GM18907 (cell line): ENCODE data around the gene CKLF.
"Not testable (repeated sequence)": the region's sequence is repeated elsewhere in the genome, so short reads cannot be mapped to it uniquely, and the experiment has no call there.

Experiments used
- ATAC-seq: cut with Tn5 transposase; IDR thresholded peaks from one replicate; pipeline ENCODE4 v1.9.1; 2021; ENCODE audit warnings: mild to moderate bottlenecking, moderate library complexity; ENCODE audit not compliant: unreplicated experiment

CKLF gene

GRCh38 chr16:66552286-66553177 is at the start of gene CKLF:
Gene CKLF, plus strand, starts transcription at chr16:66552576. Its CDS starts 140 bp downstream, at chr16:66552716.
- ATAC-seq: peak; percentile 77

- ATAC-seq: no peak
These were observed 49.3 kb upstream of the CKLF start for GRCh38 chr16:66503030-66503429.

- ATAC-seq: no peak
These were observed 48.8 kb upstream of the CKLF start for GRCh38 chr16:66503612-66504011.

- no peak for ATAC-seq
These were observed 44.6 kb upstream of the CKLF start for GRCh38 chr16:66507731-66508239.

GRCh38 chr16:66508248-66508913 is 44.0 kb upstream of the CKLF start:
- peak; percentile 55 for ATAC-seq

- ATAC-seq: no peak
These were observed 43.4 kb upstream of the CKLF start for GRCh38 chr16:66508914-66509496.

- no peak for ATAC-seq
These were observed 42.8 kb upstream of the CKLF start for GRCh38 chr16:66509576-66509975.

- ATAC-seq: no peak
These were observed 42.1 kb upstream of the CKLF start for GRCh38 chr16:66510298-66510697.

GRCh38 chr16:66510711-66511601 is 41.4 kb upstream of the CKLF start:
- no peak for ATAC-seq

- ATAC-seq: no peak
These were observed 40.6 kb upstream of the CKLF start for GRCh38 chr16:66511602-66512271.

- ATAC-seq: no peak
These were observed 39.9 kb upstream of the CKLF start for GRCh38 chr16:66512272-66513110.

- ATAC-seq: no peak
These were observed 39.2 kb upstream of the CKLF start for GRCh38 chr16:66513111-66513723.

- ATAC-seq: not testable (repeated sequence)
These were observed 38.0 kb upstream of the CKLF start for GRCh38 chr16:66514391-66514790.

- ATAC-seq: not testable (repeated sequence)
These were observed 37.3 kb upstream of the CKLF start for GRCh38 chr16:66514980-66515595.

- ATAC-seq: no peak
These were observed 36.5 kb upstream of the CKLF start for GRCh38 chr16:66515596-66516508.

- no peak for ATAC-seq
These were observed 35.9 kb upstream of the CKLF start for GRCh38 chr16:66516509-66516807.

GRCh38 chr16:66516808-66517585 is 35.4 kb upstream of the CKLF start:
- ATAC-seq: peak; percentile 97
